Smooth muscle cell (in vitro differentiated cells): ENCODE results near the gene ALDOC. TPM values are rescaled to one million over a fixed set of nuclear protein-coding genes. Genes with fewer than 3 reads are reported as not detected.
A peak's percentile ranks its signal among the peaks of the same experiment; 100 is the strongest.

Experiments
- DNase-seq: peaks from one replicate; lab custom pipeline; 2025; ENCODE audit not compliant: unreplicated experiment; lab: John Stamatoyannopoulos, UW
- H2AFZ ChIP-seq: fragments of 200-600 bp; sonication (generic); 2 replicates; pipeline ENCODE4 v1.6.0; 2016; ENCODE audit warnings: antibody characterized with exemption, low read depth, mild to moderate bottlenecking
- H3F3A ChIP-seq: fragments of 200-600 bp; sonication (generic); 2 replicates; pipeline ENCODE4 v1.6.0; 2017; ENCODE audit warnings: antibody characterized with exemption, low read depth
- H3K27ac ChIP-seq: fragments of 200-600 bp; sonication (generic); 2 replicates; pipeline ENCODE4 v1.5.1; 2016; ENCODE audit warnings: low read depth, mild to moderate bottlenecking
- H3K27me3 ChIP-seq: fragments of 200-600 bp; sonication (generic); 2 replicates; pipeline ENCODE4 v1.6.1; 2016; ENCODE audit warnings: low read depth, mild to moderate bottlenecking
- H3K36me3 ChIP-seq: fragments of 200-600 bp; sonication (generic); 2 replicates; pipeline ENCODE4 v1.5.1; 2016; ENCODE audit warnings: low read depth
- H3K4me1 ChIP-seq: fragments of 200-600 bp; sonication (generic); 2 replicates; pipeline ENCODE4 v1.5.1; 2016; ENCODE audit warnings: low read depth
- H3K4me2 ChIP-seq: fragments of 200-600 bp; sonication (generic); 2 replicates; pipeline ENCODE4 v1.6.0; 2016; ENCODE audit warnings: mild to moderate bottlenecking
- H3K4me3 ChIP-seq: fragments of 200-600 bp; sonication (generic); 2 replicates; pipeline ENCODE4 v1.5.1; 2016; ENCODE audit warnings: mild to moderate bottlenecking
- H3K79me2 ChIP-seq: fragments of 200-600 bp; sonication (generic); 2 replicates; pipeline ENCODE4 v1.6.0; 2016; ENCODE audit warnings: low read depth, mild to moderate bottlenecking
- H3K9ac ChIP-seq: fragments of 200-600 bp; sonication (generic); 2 replicates; pipeline ENCODE4 v1.6.0; 2016; ENCODE audit warnings: low read depth
- H3K9me3 ChIP-seq: fragments of 200-600 bp; sonication (generic); replicated peaks from 2 replicates; pipeline ENCODE4 v1.5.1; 2016; ENCODE audit warnings: low read depth
- H4K20me1 ChIP-seq: fragments of 200-600 bp; sonication (generic); 2 replicates; pipeline ENCODE4 v1.6.0; 2016; ENCODE audit warnings: low read depth
- WGBS: methylation state at CpG from one replicate; pipeline ENCODE4 v1.1.7; 2016; ENCODE audit warnings: low lambda C conversion rate; 5-methylcytosine and 5-hydroxymethylcytosine counted together
- polyA plus RNA-seq: library from polyadenylated mRNA; unstranded; fragments of >200 nt; fragmentation: Nextera tagmentation; extraction: Ambion mirVana; gene quantifications from 2 replicates; pipeline ENCODE4 v1.2.1, GENCODE V29; 2016
- total RNA-seq: library from RNA; depleted of rRNA; stranded (reverse); fragments of >200 nt; gene quantifications from 2 replicates; pipeline ENCODE4 v1.2.3, GENCODE V29; 2014
- TF ChIP-seq, protein P1 (sequence below): fragments of 200-600 bp; sonication (generic); IDR thresholded peaks from 2 replicates; pipeline ENCODE4 v1.5.1; 2017; ENCODE audit warnings: borderline replicate concordance, mild to moderate bottlenecking, antibody characterized with exemption; ENCODE audit not compliant: insufficient read depth, poor library complexity, severe bottlenecking

ALDOC gene
- total and polyA plus RNA-seq, 2 experiments from 2014 or later: 71.5 to 72.6 TPM

- no peak for DNase-seq
- peak overlapping the region; percentile 94 for H3K4me3 ChIP-seq
- peaks cover 9% of the 10 kb centered on the region for H3K79me2 ChIP-seq
- H3K9ac ChIP-seq: no peak overlapping the region
- H3K27me3 ChIP-seq: no peaks in the 10 kb centered on the region
- peaks cover 38% of the 10 kb centered on the region for H4K20me1 ChIP-seq
- H3F3A ChIP-seq: no peaks in the 10 kb centered on the region
- WGBS: 85% methylated on average over 5 of the region's 5 CpGs
- H3K9me3 ChIP-seq: no peaks in the 10 kb centered on the region
- H2AFZ ChIP-seq: peak overlapping the region; percentile 26
- TF ChIP-seq, protein P1, sequence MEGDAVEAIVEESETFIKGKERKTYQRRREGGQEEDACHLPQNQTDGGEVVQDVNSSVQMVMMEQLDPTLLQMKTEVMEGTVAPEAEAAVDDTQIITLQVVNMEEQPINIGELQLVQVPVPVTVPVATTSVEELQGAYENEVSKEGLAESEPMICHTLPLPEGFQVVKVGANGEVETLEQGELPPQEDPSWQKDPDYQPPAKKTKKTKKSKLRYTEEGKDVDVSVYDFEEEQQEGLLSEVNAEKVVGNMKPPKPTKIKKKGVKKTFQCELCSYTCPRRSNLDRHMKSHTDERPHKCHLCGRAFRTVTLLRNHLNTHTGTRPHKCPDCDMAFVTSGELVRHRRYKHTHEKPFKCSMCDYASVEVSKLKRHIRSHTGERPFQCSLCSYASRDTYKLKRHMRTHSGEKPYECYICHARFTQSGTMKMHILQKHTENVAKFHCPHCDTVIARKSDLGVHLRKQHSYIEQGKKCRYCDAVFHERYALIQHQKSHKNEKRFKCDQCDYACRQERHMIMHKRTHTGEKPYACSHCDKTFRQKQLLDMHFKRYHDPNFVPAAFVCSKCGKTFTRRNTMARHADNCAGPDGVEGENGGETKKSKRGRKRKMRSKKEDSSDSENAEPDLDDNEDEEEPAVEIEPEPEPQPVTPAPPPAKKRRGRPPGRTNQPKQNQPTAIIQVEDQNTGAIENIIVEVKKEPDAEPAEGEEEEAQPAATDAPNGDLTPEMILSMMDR: no peak
- H3K4me1 ChIP-seq: peaks cover 18% of the 10 kb centered on the region
- H3K36me3 ChIP-seq: no peaks in the 10 kb centered on the region
- H3K4me2 ChIP-seq: peak overlapping the region; percentile 96
- no peak overlapping the region for H3K27ac ChIP-seq
Measured at GRCh38 chr17:28553000-28553505, 23.6 kb downstream of the ALDOC start.

GRCh38 chr17:28552176-28552999, 24.3 kb downstream of the ALDOC start, which contains the start of gene UNC119:
UNC119 (minus strand) TSS chr17:28552624; CDS start chr17:28552557, 67 bp downstream.
- Histone ChIP-seq H3K36me3 (no peaks in the 10 kb centered on the region), H3K4me1 (peaks cover 18% of the 10 kb centered on the region), H3F3A (no peaks in the 10 kb centered on the region), H3K27me3 (no peaks in the 10 kb centered on the region), H3K9me3 (no peaks in the 10 kb centered on the region), H3K4me2 (peak within 1 kb of the TSS; percentile 96), H2AFZ (peak within 1 kb of the TSS; percentile 80), H3K27ac (no peak within 1 kb of the TSS), H3K9ac (peak within 1 kb of the TSS; percentile 73), H4K20me1 (peaks cover 41% of the 10 kb centered on the region), H3K79me2 (peaks cover 9% of the 10 kb centered on the region), H3K4me3 (peak within 1 kb of the TSS; percentile 94)
- TF ChIP-seq, protein P1: no peak
- WGBS: 2% methylated on average over 55 of the region's 67 CpGs
- DNase-seq: peak; percentile 47

DNA sequence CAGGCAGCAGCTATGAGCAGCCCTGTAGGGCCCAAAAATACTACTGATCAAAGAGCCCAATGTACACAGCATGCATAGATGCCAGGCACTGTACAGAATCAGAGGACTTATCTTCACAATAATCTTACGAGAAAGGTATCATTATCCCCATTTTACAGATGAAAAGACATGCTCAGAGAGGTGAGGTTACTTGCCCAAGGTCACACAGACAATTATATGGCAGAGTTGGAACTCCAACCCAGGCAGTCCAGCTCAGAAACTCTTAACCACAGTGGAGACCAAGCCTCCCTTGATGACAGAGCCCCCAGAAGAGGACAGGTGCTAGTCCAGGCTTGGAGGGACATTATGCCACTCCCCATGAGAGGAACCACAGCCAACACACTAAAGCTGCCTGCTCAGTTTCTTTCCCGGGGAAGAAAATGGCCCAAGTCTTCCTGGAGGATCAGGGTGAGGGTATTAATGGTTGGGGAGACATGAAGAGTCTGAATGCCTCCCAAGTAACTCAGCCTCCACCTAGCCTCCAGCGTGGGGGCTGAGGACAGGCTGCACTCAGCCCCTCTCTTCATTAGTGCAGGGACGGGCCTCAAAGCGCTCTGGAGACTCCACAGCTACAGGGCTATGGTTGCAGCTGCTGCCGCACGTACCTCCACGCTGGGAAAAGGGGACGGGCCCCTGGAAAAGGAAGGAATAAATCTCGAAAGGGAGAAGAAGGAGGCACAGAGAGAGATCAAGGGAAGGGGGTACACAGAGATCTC, 25.1 kb downstream of the ALDOC start:
- no peaks in the 10 kb centered on the region for H3K9me3 ChIP-seq
- peaks cover 41% of the 10 kb centered on the region for H4K20me1 ChIP-seq

More for the DNA sequence above, 25.1 kb downstream of the ALDOC start:
- TF ChIP-seq, protein P1: no peak
- 14% methylated on average over 10 of the region's 10 CpGs for WGBS
- Histone ChIP-seq H3F3A (no peaks in the 10 kb centered on the region), H3K27me3 (no peaks in the 10 kb centered on the region), H3K4me1 (peaks cover 18% of the 10 kb centered on the region), H3K4me2 (peak overlapping the region; percentile 96), H3K36me3 (no peaks in the 10 kb centered on the region), H3K4me3 (peak overlapping the region; percentile 94), H3K27ac (no peak overlapping the region), H3K79me2 (peaks cover 9% of the 10 kb centered on the region), H3K9ac (no peak overlapping the region), H2AFZ (peak overlapping the region; percentile 80)
- no peak for DNase-seq
